ENCODE results near the gene LGALS3. TPM values are rescaled to one million over a fixed set of nuclear protein-coding genes. Genes with fewer than 3 reads are reported as not detected.

Gene LGALS3
- total RNA-seq, 4 donors from 2014 or later = 246 to 526 (median 339) TPM

- H3K27ac ChIP-seq = no peak overlapping the region
- H3K36me3 ChIP-seq = no peaks in the 10 kb centered on the region
- no peak overlapping the region for H3K4me3 ChIP-seq
- H3K4me1 ChIP-seq = peaks cover 0 to 12% (median 3%) of the 10 kb centered on the region in 4 donors
- 80 to 92% methylated on average over 5 of the region's 5 CpGs for WGBS, 2 donors
- TF ChIP-seq POLR2A (IDR thresholded peaks at IDR 0.05) = no peak
- TF ChIP-seq EP300 (IDR thresholded peaks at IDR 0.05) = no peak
- TF ChIP-seq CTCF (IDR thresholded peaks at IDR 0.05) = no peak
- H3K27me3 ChIP-seq = no peaks in the 10 kb centered on the region
- DNase-seq (ENCODE audit: low spot score in 2 of 2) = no peak
- H3K9me3 ChIP-seq = no peaks in the 10 kb centered on the region
Measured at GRCh38 chr14:55194656-55195355, 65.8 kb downstream of the LGALS3 start.

Other genes with a start within 250 kb of the LGALS3 start
- gene GCH1, start 226.4 kb upstream of the LGALS3 start, total RNA-seq = 10 to 100 TPM in 1 of 4 donors, 1 to 10 TPM in 3; 6.9 to 13.2 (median 8.1) TPM
- gene WDHD1, start 102.2 kb upstream of the LGALS3 start, total RNA-seq = 1 to 10 TPM; 1.2 to 3.1 (median 1.9) TPM
- gene SOCS4, start 102.0 kb upstream of the LGALS3 start, total RNA-seq = 10 to 100 TPM; 13.3 to 28.8 (median 19.1) TPM
- 10 to 100 TPM; 25.3 to 54.0 (median 41.9) TPM for gene MAPK1IP1L, start 77.6 kb upstream of the LGALS3 start, total RNA-seq
- gene DLGAP5, start 62.3 kb downstream of the LGALS3 start, total RNA-seq = under 1 TPM in 2 of 4 donors, not detected in 2; 0.30 to 0.44 TPM
- 10 to 100 TPM; 23.9 to 40.8 (median 32.6) TPM for gene FBXO34, start 142.2 kb downstream of the LGALS3 start, total RNA-seq